Colonic mucosa (tissue), 4 donors: ENCODE results near the gene LY6G6C. TPM values are rescaled to one million over a fixed set of nuclear protein-coding genes. Genes with fewer than 3 reads are reported as not detected.

Source experiments
- DNase-seq: peaks from one replicate; pipeline ENCODE4 v3.0.0-alpha.2; 2020
- H3K27ac ChIP-seq: fragments of 200-600 bp; one replicate; pipeline ENCODE4 v1.8.0; 2021
- H3K27me3 ChIP-seq: fragments of 200-600 bp; one replicate; pipeline ENCODE4 v1.8.0; 2021
- H3K36me3 ChIP-seq: fragments of 200-600 bp; one replicate; pipeline ENCODE4 v1.8.0; 2021
- H3K4me1 ChIP-seq: fragments of 200-600 bp; one replicate; pipeline ENCODE4 v1.8.0; 2021; ENCODE audit warnings: mild to moderate bottlenecking
- H3K4me3 ChIP-seq: fragments of 200-600 bp; one replicate; pipeline ENCODE4 v1.8.0; 2021
- H3K9ac ChIP-seq, 2 donors: one replicate each; pipeline ENCODE4 v1.7.0; 2013; ENCODE audit warnings: control low read depth in 2 of 2, low read depth in 2 of 2, low read length in 2 of 2
- H3K9me3 ChIP-seq: fragments of 200-600 bp; one replicate; pipeline ENCODE4 v1.8.0; 2021
- intact Hi-C: fragments of 100-400 bp; cut with DNase I; formaldehyde crosslinking; loops from one replicate; pipeline ENCODE4 v1.14.1; 2022
- total RNA-seq, 2 donors: library from RNA; stranded (reverse); fragmentation: NEBNext Ultra II Directional in 1 of 2; extraction: Animal tissue kit (Norgen Biotek cat#: 25700) in 1 of 2; gene quantifications; one replicate each; pipeline ENCODE4 v1.2.1, GENCODE V29; 2021
- TF ChIP-seq, protein P1 (sequence below): fragments of 200-600 bp; IDR thresholded peaks from one replicate; pipeline ENCODE4 v1.8.0; 2022; ENCODE audit warnings: antibody characterized with exemption, mild to moderate bottlenecking
- donor health status: healthy.
- donor health status: DM: no; HTN: no; CAD: no.
- donor health status: DM: no; HTN: no; CAD: no.

Gene LY6G6C
- total RNA-seq, 2 donors from 2014 or later = 2.3 TPM; not detected in 1

GRCh38 chr6:31680226-31681134, 41.1 kb downstream of the LY6G6C start, which contains the start of gene LY6G5C:
Gene LY6G5C, minus strand, starts transcription at chr6:31681067. Its CDS starts 694 bp downstream, at chr6:31680373.
- TF ChIP-seq, protein P1, sequence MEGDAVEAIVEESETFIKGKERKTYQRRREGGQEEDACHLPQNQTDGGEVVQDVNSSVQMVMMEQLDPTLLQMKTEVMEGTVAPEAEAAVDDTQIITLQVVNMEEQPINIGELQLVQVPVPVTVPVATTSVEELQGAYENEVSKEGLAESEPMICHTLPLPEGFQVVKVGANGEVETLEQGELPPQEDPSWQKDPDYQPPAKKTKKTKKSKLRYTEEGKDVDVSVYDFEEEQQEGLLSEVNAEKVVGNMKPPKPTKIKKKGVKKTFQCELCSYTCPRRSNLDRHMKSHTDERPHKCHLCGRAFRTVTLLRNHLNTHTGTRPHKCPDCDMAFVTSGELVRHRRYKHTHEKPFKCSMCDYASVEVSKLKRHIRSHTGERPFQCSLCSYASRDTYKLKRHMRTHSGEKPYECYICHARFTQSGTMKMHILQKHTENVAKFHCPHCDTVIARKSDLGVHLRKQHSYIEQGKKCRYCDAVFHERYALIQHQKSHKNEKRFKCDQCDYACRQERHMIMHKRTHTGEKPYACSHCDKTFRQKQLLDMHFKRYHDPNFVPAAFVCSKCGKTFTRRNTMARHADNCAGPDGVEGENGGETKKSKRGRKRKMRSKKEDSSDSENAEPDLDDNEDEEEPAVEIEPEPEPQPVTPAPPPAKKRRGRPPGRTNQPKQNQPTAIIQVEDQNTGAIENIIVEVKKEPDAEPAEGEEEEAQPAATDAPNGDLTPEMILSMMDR = peak; percentile 66
- no peaks in the 10 kb centered on the region for H3K27me3 ChIP-seq
- no peaks in the 10 kb centered on the region for H3K36me3 ChIP-seq
- H3K4me1 ChIP-seq = peaks cover 9% of the 10 kb centered on the region
- peak within 1 kb of the TSS; percentile 41 for H3K4me3 ChIP-seq
- peak within 1 kb of the TSS; percentile 74 to 90 for H3K9ac ChIP-seq
- intact Hi-C loops = loop anchor here (5.0 kb wide), 1 partner anchor 87 kb away; no protein-coding TSS in a partner anchor
- peak; percentile 86 for DNase-seq
- H3K27ac ChIP-seq = peak within 1 kb of the TSS; percentile 30
- no peaks in the 10 kb centered on the region for H3K9me3 ChIP-seq

DNA sequence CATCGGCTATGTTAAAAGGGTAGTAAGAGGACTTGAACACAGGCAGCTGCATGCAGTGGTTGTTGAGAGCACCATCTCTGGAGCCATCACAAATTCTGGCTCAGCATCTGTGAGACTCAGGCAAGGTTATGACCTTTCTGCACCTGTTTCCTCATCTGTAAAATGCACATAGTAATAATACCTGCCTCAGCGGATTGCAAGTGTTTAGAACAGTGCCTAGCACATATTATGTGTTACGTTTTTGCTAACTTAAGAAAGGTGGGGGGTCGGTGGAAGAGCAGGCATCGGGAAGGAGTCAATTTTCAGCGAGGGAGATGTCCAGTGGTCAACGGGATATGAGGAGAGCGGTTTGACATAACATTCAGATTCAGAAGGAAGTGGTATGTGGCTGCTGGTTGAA, 43.6 kb downstream of the LY6G6C start:
- no peaks in the 10 kb centered on the region for H3K9me3 ChIP-seq
- DNase-seq = no peak
- H3K4me1 ChIP-seq = peaks cover 9% of the 10 kb centered on the region
- H3K36me3 ChIP-seq = no peaks in the 10 kb centered on the region
- no peak overlapping the region for H3K27ac ChIP-seq
- TF ChIP-seq, protein P1 = no peak
- no peak overlapping the region for H3K9ac ChIP-seq
- no peaks in the 10 kb centered on the region for H3K27me3 ChIP-seq
- H3K4me3 ChIP-seq = no peak overlapping the region
- intact Hi-C loops = loop anchor here (10.0 kb wide), 2 partner anchors 207 to 277 kb away; partner anchors contain the start of genes NELFE and SKIC2

DNA sequence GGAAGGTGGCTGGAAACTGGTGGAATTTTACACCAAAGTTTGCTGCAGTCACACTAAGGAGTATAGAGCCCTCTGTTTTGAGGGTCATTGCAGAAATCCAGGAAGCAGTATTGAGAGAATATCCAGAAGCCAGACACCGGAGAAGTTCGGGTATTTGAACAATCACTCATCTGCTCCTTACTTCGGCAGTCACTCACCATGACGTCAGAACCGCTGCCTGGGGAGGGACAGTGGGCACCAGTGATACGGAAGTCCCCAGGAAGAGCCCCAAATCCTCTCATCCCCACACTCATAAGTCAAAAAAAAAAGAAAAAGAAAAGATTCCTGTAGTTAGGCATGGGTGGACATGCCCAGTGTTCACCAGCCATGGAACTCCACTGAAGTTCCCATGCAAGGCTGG, 44.6 kb downstream of the LY6G6C start:
- Histone ChIP-seq H3K9me3 (no peaks in the 10 kb centered on the region), H3K4me1 (peaks cover 9% of the 10 kb centered on the region), H3K27me3 (no peaks in the 10 kb centered on the region), H3K27ac (no peak overlapping the region), H3K9ac (no peak overlapping the region), H3K4me3 (no peak overlapping the region), H3K36me3 (no peaks in the 10 kb centered on the region)
- no peak for DNase-seq
- TF ChIP-seq, protein P1 = no peak
- intact Hi-C loops = loop anchor here (10.0 kb wide), 2 partner anchors 208 to 278 kb away; partner anchors contain the start of genes NELFE and SKIC2

DNA sequence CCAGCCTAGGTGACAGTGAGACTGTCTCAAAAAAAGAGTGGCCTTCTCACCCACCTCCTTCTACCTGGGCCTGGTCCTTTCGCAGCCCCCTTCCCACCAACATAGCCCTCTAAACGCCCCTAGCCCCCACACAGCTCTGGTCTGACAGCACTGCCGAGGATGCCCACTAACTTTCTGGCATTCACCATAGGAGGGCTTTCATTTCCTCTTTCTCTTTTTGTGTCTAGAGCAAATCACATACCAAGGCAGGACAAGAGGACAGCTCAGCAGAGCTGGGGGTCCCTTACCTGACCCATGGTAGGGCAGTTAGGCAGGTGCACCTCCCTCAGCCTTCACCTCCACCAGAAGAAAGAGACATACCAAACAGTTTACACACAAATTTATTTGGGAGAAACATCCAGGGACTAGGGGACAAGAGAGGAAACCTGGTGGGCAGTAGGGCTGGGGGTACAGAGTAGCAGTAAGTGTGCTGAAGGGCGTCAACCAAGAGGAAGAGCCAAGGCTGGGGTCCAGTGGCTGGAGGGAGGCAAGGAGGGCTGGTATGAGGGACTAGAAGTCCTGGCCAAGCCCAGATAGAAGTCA, 45.1 kb downstream of the LY6G6C start:
- peaks cover 3% of the 10 kb centered on the region for H3K36me3 ChIP-seq
- TF ChIP-seq, protein P1 = no peak
- H3K9ac ChIP-seq = no peak overlapping the region
- intact Hi-C loops = loop anchor here (10.0 kb wide), 2 partner anchors 208 to 278 kb away; partner anchors contain the start of genes NELFE and SKIC2
- no peak overlapping the region for H3K27ac ChIP-seq
- H3K27me3 ChIP-seq = no peaks in the 10 kb centered on the region
- no peak overlapping the region for H3K4me3 ChIP-seq
- H3K9me3 ChIP-seq = no peaks in the 10 kb centered on the region
- no peak for DNase-seq
- peaks cover 9% of the 10 kb centered on the region for H3K4me1 ChIP-seq

GRCh38 chr6:31669676-31670075, 51.9 kb downstream of the LY6G6C start, which contains the start of gene LY6G5B:
Gene LY6G5B, plus strand, starts transcription at chr6:31669976. Its CDS starts 975 bp downstream, at chr6:31670951.
- Histone ChIP-seq H3K36me3 (peaks cover 29% of the 10 kb centered on the region), H3K27me3 (no peaks in the 10 kb centered on the region), H3K9ac (no peak within 1 kb of the TSS), H3K9me3 (no peaks in the 10 kb centered on the region), H3K4me3 (no peak within 1 kb of the TSS), H3K27ac (no peak within 1 kb of the TSS), H3K4me1 (peaks cover 6% of the 10 kb centered on the region)
- TF ChIP-seq, protein P1 = no peak
- intact Hi-C loops = loop anchor here (10.0 kb wide), 2 partner anchors 215 to 285 kb away; partner anchors contain the start of genes NELFE and SKIC2
- no peak for DNase-seq
